Stimulated activated CD8-positive, alpha-beta memory T cell treated with anti-CD3 and anti-CD28 coated beads, Interleukin-4, amount 100 ng/mL, for 48 hours (primary cell): ENCODE data around the gene VAPA.

Experiments used
- DNase-seq: peaks from one replicate; pipeline ENCODE4 v3.0.0-alpha.2; 2020

Gene VAPA

DNA sequence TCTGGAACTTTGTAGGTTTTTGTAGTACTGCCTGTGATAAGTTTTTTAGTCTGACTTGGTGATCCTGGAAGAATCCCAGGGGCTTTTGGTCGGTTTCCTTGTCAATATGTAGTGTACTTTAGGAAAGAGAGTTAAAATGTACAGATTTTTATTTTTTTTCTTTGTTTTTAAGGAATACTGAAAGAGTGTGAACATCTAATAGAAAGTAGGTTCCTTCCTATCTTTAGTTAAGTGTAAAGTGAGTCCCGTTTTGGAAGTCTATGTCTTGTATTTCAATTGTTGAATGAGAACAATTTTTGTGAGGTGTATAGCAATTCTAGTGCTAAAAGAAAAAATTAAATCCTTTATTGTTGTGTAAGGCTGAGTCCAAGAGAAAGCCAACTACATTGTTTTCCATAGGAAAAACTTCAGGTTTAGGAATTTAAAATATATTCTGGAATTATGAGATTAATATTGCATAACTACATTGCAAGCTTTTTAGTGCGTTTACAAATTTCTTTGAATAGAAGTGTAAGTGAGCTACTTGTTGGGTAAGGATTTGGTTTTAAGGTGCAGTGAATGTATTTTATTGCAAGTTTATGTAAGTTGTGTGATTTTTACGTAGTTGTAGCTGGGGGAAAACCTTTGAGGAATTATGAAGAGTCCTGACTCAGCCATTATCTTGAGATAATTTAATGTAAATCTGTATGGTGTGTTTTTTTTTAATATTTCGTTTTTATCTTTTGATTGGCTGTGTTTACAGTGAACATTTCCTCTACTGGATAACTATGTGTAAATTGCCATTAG is 1.7 kb downstream of the VAPA start:
- no peak for DNase-seq

DNA sequence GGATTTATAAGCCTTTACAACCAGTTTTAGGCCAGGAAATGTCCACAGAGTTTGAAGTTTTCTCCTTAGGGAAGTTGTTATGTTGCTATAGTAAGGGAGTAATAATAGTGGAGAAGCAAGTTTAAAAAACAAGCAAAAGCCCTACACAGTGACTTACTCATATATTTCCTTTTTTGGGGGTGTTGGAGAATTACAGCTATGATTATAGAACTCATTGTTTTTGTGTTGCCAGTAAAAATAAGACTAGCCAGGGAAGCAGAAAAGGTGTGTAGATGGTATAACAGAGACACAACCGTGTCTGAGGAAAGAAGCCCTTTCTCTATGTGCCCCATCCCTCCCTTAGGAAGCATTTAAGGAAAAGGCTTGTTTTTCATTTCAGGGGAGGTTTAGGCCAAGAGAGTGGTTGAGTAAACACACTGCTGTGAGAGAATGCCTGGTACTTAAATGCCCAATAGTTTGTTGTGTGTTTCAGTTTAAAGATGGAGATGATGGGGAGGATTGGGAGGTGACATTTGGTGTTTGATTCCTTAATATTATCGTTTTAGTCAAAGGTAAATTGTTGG is 2.3 kb downstream of the VAPA start:
- no peak for DNase-seq

DNA sequence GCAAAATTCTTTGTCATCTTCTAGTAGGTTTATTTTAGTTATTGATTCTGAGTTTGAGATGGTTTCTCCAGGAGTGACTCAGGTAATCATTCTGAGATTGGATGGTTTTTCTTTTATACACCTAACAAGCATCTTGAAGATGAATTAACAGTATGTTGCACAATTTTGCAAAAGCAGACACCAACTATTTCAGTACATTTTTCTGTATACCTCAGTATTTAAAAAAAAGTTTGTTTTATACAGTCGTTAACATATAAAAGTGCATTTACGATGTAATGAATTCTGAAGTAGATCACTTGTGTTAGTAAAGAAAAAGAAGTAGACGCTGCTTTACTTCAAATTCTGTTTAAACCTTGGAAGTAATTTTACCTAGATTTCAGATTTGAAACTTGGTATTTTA is 3.0 kb downstream of the VAPA start:
- no peak for DNase-seq

DNA sequence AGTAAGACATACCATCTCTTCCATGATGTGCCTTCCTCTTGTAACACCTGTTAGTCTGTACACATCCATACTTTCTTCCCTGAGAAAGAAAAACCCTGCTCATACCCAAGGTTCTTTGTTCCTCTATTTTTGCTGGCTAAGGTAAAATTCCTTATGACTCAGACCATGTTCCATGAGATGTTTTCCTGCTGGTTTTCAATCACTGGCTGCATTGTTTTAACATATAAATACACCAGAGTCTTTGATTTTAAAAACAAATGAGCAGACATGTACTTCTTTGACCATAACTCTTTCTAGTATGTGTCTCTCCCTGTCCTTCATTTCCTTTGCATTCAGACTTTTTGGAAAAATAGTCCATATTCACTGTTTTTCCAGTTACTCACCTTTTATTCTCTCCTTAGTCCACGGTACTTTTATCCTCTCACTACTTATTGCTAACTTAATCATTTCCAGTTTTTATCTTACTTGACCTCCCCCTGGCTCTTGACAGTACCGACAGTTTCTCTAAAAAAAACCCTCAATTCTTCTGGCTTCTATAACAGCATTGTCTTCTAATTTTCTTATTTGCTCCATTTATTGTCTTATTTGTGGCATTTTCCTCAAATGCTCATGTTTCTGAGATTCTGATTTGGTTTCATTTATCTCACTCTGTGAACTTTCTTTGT is 4.3 kb downstream of the VAPA start:
- no peak for DNase-seq

DNA sequence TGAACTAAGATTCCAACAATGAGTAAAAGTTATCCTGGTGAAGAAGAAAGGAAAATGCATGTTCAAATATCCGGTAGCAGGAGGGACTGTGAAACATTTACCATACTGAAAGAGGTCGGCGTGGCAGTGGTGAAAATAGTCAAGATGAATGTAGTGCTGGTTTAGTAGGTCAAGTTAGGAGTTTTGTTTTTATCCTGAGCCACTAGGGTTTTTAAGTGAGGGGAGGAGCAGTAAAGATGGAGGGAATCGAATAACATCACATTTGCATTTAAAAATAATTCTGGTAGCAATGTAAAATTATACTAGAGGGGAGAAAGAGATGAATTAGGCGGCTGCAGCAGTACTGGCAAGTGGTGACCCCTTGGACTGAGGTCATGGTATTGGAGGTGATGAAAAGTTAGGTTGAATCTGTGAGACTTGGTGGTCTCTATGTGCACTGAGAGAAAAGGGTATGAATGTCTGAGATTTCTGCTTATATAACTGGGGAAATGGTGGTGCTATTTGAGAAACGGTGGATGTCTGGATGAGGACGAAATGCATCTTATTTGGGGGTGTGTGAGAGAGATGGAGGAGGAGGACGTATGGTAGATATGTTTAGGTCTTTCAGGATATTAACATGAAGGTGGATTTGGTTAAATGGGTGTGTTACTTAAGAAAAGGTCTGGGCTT is 5.9 kb downstream of the VAPA start:
- DNase-seq, result no peak

DNA sequence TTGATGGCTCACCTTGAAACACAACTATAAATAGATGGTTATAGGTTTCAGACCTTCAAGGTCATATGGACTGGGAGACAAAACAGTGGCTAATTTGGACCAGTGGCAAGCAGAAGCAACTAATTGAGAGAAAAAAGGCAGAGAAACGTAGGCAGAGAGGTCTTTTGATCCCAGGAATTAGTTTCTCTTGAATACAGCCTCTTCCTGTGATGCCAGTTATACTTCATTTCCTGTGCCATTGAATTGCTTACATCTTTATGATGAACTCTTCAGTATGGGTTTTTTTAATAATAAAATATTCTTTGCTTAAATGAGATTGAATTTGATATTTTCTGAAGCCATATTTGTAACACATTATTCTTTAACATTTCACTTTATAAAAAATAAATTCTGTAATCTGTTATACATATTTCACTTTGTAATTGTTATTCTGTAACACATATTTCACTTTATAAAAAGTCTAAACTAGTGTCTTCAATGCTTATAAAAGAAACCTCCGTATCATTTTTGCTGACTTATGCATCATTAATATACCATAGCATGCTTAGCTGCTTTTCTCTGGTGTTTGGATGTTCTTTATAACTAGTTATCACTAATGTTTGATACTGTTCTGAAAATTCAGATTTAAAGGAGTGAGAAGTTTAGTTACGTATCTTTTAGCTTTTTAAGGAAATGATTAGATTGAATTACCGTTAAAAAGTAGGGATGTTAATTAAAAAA is 8.9 kb downstream of the VAPA start:
- DNase-seq, result no peak

DNA sequence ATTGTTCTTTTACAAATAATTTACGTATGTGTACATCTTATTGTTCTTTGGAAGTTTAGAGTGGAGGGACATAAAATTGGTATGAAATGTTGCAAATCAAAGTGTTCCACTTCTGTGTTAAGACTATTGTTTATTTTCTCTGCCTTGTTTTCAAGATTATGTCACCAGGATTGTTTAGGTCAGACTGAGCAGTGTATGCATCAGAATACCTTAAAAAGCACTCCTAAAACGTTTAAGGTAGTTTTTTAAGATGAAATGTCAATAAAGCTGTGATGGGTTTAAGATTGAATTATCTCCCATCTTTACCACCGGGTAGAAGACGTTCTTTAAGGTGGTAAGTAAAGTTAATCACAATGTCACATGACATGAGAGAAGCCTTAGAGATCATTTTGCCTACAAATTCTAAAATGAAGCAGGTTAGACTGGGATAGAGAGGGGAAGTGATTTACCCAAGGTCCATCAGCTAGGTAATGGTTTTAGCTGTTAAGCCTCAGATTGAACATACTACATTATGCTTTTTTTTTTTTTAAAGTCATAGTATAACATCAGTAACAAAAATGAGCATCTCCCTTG is 10.6 kb downstream of the VAPA start:
- no peak for DNase-seq

DNA sequence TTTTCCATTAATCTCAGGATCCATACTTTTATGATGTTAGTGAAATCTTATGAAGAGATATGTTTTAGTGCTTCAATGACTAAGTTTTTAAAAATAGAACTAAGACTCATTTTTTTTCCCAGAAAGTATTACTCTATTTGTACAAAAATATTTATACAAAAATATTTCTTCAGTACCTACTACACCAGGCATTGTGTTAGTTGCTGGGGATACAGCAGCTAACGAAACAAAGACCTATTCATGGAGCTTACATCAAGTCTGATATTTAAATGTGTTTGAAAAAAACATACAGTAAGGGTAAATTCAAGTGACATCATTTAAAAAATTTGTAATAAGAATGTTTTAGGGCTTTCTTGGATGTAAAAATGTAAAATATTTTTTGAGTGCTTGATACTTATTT is 11.6 kb downstream of the VAPA start:
- DNase-seq, result no peak

DNA sequence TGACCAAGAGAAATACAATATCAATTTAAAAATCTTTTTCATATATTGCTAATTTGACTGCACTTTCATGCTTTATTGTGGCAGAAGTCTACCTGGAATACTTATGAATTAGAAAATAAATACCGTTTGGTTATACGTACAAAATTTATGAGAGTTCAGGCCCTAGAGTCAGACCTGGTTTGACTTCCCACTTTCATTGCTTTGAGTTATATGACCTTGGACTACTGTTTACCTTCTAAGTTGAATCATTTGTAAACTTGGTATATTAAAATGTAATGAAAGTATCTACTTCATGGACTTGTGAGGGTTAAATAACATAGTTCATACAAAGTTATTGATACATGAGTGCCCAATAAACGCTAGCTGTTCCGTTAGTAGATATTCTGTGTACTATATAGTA is 12.0 kb downstream of the VAPA start:
- no peak for DNase-seq

DNA sequence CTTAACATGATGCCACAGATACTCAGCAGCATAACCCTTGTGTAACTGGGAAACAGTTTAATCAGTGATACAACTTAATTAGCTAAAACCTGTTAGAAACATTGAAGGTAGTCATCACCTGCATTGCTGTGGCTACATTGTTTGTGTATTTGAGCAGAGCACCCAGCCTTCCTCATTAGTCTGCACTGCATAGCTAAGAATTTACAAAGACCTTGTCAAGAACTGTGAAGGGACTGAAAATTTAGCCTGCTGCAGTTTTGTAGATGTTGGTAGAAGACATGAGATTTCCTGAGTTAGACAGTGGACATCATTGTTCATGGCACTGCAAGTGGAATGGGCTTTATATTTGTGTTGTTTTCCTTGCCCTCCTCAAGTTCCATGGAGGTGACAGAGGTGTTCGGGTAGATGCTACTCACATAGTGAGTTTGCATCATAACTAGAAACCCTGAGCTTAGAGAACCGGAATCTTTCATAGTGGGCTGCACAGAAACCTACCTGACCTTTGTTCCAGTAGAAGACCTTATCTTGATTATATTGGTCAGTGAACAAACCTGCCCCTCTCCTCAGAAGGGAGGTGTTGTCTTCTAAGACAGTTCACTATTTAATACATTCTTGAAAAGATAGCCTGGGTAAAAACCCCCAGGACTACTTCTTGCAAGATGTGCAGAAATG is 12.5 kb downstream of the VAPA start:
- no peak for DNase-seq

DNA sequence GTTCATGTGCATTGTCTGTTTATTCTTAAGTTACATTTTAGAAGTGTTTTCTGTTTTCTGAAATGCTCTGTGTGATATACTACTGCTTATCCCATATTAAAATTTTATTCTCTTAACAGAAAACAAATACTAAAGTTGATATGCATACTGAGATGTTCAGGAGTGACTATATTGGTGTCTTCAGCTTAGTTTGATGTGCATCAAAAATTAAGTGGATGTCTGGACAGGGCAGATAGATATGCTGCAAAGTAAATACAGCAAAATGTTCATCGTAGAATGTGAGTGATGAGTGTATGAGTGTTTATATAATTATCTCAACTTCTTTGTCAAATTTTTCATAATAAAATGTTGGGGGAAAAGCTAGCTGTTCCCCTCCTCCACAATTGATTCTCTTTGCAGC is 13.2 kb downstream of the VAPA start:
- no peak for DNase-seq

DNA sequence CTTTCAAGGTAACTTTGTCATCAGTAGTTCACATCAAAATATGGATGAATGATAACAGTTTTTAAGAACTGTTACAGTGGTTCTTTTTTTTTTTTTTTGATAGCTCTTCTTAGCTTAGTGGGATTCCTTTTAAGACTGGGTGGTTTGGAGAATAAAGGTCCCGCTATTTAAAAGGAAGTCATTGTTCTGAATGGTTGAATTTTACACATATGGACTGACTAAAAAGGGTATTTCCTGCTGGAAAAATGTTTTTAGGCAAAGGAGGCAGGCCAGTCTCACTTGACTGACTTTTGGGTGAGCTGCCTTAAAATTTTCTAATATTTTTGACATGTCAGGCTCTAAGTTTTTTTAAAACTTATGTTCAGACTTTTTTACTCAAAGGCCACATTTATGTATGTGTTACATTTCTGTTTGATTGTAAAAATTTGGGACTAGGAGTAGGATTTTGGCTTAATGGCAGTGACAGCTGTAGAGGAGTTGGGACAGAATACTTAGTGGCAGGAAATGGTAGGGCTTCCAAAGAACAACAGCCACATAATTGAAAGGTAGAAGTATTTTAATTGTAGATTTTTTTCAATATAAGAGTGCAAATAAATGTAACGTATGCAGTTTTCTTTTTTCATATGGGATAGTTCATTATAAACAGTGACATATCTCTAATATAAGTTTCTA is 13.7 kb downstream of the VAPA start:
- DNase-seq, result no peak

DNA sequence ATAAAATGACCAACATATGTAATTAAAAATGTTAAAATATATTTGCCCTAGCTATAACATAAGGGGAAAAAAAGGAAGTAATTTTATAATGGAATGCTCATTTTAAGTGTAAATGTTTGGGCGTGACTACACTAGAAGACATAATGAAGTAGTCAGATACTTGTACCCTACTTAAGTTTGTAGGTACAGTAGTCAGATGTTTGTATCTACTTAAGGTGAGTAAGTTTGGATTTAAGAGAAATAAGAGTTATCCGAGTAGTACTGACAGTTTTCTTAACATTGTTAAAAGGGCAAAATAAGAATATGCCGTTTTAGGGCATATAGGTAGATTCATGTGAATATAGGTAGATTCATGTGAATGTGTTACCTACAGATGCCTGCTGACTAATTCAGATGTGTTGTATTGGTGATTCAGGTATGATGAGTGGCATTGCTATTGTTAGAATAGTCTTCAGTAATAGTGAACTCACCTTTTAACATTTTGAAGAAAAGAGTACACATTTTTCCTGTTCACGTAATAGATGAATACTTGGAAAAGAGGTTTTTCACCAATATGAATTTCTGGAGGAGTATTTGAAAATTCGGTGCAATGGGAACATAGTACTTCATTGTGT is 14.9 kb downstream of the VAPA start:
- no peak for DNase-seq

DNA sequence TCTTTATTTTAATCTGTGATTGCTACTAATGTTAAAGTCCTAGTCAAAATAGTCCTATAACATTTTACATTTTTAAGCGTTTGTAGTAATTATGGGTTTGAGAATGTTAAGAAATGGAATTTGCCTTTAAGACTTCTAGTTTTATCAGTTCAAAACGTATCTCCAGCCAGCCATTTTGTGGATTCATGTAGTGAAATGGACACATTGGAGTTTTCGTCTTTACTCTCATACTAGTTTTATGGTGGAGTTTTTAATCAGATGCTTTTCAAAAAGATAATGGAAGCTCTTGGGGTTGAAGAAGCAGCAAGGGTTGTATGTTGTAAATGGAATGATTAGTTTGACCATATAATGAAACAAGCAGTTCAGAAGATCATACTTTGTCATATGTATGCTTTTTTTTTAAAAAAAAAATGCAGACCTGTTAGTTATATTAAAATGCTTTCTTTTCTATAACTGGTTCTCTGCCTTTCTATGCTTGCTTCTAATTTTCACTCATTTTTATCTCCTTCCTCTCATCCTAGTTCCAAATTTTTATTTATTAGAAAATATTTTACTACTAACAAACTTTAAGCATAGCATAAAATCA is 16.6 kb downstream of the VAPA start:
- DNase-seq, result no peak

DNA sequence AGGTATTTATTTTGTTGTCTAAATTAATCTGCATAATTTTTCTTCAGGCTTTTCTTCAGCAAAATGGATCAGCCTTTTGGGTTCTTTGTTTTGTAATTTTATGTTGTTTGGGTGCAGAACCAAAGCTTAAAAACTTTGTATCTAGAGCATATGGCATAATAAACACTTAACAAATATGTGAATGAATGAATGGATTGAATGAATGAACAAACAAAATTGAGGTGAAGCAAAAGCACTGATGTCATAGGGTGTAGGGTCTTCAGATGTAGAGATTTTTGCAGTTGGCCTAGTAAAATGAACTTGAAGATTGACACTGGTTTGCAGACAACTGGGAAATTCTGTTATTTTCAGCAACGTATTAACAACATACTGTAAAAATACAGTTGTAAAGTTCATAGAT is 17.3 kb downstream of the VAPA start:
- no peak for DNase-seq

DNA sequence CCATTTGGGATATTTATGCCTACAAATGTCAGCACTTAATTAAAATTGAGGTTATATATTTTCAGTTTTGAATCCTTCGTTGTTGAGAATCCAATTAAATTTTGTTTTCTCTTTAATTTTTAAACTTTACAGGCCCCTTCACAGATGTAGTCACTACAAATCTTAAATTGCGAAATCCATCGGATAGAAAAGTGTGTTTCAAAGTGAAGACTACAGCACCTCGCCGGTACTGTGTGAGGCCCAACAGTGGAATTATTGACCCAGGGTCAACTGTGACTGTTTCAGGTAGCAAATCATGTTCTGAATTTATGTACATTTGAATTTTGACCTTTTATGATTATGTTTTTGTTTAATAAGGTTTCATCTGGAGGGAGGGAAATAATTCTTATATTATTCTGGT is 17.9 kb downstream of the VAPA start:
- no peak for DNase-seq

DNA sequence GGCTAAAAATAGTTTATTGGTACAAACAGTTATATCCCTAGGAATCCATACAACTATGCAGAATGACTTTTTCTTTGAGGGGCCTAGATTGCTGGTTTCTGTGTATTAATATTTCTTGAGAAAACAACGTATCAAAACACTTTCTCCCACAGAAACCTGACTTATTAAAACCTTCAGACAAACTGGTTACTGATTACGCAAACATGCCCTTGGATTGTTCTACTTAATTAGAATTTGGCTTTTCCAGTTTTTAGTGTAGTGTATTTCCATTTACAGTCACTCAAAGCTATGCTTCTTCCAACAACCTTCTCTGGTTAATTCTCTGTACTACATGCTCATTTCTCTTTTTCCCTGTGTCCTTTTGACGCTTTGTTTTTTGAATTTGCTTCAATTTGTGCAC is 20.0 kb downstream of the VAPA start:
- DNase-seq, result no peak

DNA sequence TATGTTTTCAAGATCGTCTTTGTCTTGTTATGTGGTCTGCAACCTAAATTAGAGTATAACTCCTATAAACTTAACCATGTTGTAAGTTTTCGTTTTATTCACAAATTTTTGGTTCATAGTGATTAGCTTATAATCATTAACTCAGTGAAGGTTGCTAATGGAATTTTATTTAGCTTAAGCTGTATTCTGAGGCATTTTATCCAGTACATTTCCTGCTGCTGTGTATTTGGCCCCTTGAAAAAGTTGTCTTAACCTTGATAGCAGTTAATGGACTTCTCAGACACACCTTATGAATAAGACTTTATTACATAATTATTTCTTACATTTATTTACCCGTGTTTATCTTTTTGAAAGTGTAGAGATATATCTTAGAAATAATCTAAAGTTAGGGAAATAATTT is 20.5 kb downstream of the VAPA start:
- no peak for DNase-seq

DNA sequence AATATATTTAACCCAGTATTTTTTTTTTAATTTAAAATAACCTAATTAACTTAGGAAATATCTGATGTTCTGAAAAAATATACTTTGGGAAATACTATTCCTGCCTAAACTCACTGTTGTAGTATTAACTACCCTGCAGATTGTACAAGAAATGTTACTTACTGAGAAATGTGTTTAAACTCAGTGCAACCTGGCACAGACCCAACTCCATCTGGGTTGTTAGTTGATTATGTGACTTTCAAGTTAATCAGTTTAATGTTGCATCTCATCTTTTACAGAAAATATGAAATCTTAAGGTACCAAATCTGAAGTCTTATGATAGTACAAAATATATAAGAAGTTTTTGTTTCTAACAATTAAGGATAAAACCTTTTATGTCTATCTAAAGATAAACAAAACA is 27.3 kb downstream of the VAPA start:
- DNase-seq, result no peak

DNA sequence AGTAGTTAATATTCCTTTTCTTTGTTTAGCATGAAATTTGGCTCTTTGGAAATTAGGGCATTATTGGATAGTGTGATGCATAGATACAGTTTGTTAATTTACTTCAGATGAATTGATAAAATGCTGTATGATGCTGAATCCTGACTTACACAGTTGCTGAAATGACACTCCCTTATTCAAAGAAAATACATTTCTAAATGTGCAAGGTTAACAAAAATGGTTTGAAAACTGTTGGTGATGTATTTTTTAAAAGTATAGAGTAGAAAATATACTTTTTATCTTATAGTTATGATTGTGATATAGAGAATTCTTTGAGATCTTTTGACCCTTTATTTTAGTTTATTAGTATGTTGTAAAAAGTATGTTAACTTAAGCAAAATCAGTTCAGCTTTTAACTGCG is 27.8 kb downstream of the VAPA start:
- DNase-seq, result no peak

DNA sequence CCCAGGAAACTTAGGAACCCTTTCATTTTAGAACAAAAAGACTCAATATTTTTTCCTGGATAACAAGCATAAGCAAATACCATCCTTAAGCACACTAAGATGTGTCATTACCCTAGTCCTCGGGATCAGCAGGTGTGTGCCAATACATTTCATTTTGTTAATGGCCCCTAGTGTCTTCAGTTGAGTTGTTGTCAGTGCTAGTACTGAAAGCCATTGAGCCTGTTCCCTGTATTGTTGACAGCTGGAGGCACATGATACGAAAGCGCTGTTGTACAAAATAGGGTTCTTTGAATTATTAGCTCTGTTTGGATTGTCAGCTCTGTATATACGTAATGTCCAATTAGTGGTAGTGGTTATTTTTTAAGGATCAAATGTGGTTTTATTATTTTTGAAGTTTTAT is 29.5 kb downstream of the VAPA start:
- DNase-seq, result no peak
